ENCODE results near the gene SLC41A1. TPM values are rescaled to one million over a fixed set of nuclear protein-coding genes. Genes with fewer than 3 reads are reported as not detected.
"Not testable (repeated sequence)": the region's sequence is repeated elsewhere in the genome, so short reads cannot be mapped to it uniquely, and the experiment has no call there.

Gene SLC41A1
- 31.0 TPM for polyA plus RNA-seq (2013, experiment 1 of 2)
- polyA plus RNA-seq (2013, experiment 2 of 2) = 30.1 TPM

GRCh38 chr1:205812878-205813754 lies at the start of gene SLC41A1:
SLC41A1 (minus strand) TSS chr1:205813198; CDS start chr1:205810441, 2,757 bp downstream.
- Histone ChIP-seq H3K23ac (ENCODE audit: low read length) (no peak within 1 kb of the TSS), H3K36me3 (ENCODE audit: control insufficient read depth, insufficient read depth, low read length) (no peaks in the 10 kb centered on the region), H3K79me2 (ENCODE audit: control insufficient read depth, insufficient read depth, low read length) (peaks cover 12% of the 10 kb centered on the region), H3K27me3 (ENCODE audit: insufficient read depth, low read length, poor library complexity) (no peaks in the 10 kb centered on the region), H3K9ac (ENCODE audit: low read length) (peak within 1 kb of the TSS; percentile 84), H4K8ac (ENCODE audit: low read depth, low read length) (no peak within 1 kb of the TSS), H3K4me3 (ENCODE audit: low read length) (peak within 1 kb of the TSS; percentile 68), H2BK5ac (ENCODE audit: low read length) (peak within 1 kb of the TSS; percentile 33), H3K79me1 (ENCODE audit: low read length) (peaks cover 16% of the 10 kb centered on the region), H2BK120ac (ENCODE audit: low read depth, low read length) (no peak within 1 kb of the TSS), H3K4me2 (ENCODE audit: low read length) (peak within 1 kb of the TSS; percentile 75), H3K27ac (ENCODE audit: low read depth, low read length) (no peak within 1 kb of the TSS), H3K4ac (ENCODE audit: low read depth, low read length) (peak within 1 kb of the TSS; percentile 17), H2AK5ac (ENCODE audit: low read length) (no peak within 1 kb of the TSS), H3K18ac (ENCODE audit: low read length) (peak within 1 kb of the TSS; percentile 85), H2BK15ac (replicated peaks; ENCODE audit: low read depth) (no peak within 1 kb of the TSS), H3K4me1 (ENCODE audit: control insufficient read depth, low read depth, low read length) (peaks cover 8% of the 10 kb centered on the region), H4K5ac (ENCODE audit: low read length) (no peak within 1 kb of the TSS), H3K56ac (ENCODE audit: low read length) (peak within 1 kb of the TSS; percentile 94)
- peak; percentile 94 for DNase-seq
- no CpG with 5 or more reads among the region's 83 CpGs for WGBS (ENCODE audit: extremely low coverage, insufficient coverage, low lambda C conversion rate)

GRCh38 chr1:205861540-205861939 lies 48.5 kb upstream of the SLC41A1 start:
- H3K36me3 ChIP-seq (ENCODE audit: control insufficient read depth, insufficient read depth, low read length) = no peaks in the 10 kb centered on the region

GRCh38 chr1:205858141-205858961 lies 45.4 kb upstream of the SLC41A1 start:
- Histone ChIP-seq H3K23ac (ENCODE audit: low read length) (no peak overlapping the region), H3K79me2 (ENCODE audit: control insufficient read depth, insufficient read depth, low read length) (no peaks in the 10 kb centered on the region), H3K9ac (ENCODE audit: low read length) (no peak overlapping the region), H3K4me3 (ENCODE audit: low read length) (no peak overlapping the region), H4K8ac (ENCODE audit: low read depth, low read length) (no peak overlapping the region), H3K4me1 (ENCODE audit: control insufficient read depth, low read depth, low read length) (no peaks in the 10 kb centered on the region), H2BK15ac (replicated peaks; ENCODE audit: low read depth) (no peak overlapping the region), H2BK5ac (ENCODE audit: low read length) (no peak overlapping the region), H2AK5ac (ENCODE audit: low read length) (no peak overlapping the region), H3K79me1 (ENCODE audit: low read length) (no peaks in the 10 kb centered on the region), H3K36me3 (ENCODE audit: control insufficient read depth, insufficient read depth, low read length) (no peaks in the 10 kb centered on the region), H3K4ac (ENCODE audit: low read depth, low read length) (no peak overlapping the region), H4K5ac (ENCODE audit: low read length) (no peak overlapping the region), H2BK120ac (ENCODE audit: low read depth, low read length) (no peak overlapping the region), H3K27ac (ENCODE audit: low read depth, low read length) (no peak overlapping the region), H3K18ac (ENCODE audit: low read length) (no peak overlapping the region), H3K27me3 (ENCODE audit: insufficient read depth, low read length, poor library complexity) (no peaks in the 10 kb centered on the region), H3K4me2 (ENCODE audit: low read length) (no peak overlapping the region), H3K56ac (ENCODE audit: low read length) (no peak overlapping the region)
- no CpG with 5 or more reads among the region's 6 CpGs for WGBS (ENCODE audit: extremely low coverage, insufficient coverage, low lambda C conversion rate)
- no peak for DNase-seq

More at GRCh38 chr1:205861540-205861939, 48.5 kb upstream of the SLC41A1 start:
- H2BK5ac ChIP-seq (ENCODE audit: low read length) = no peak overlapping the region
- H2BK120ac ChIP-seq (ENCODE audit: low read depth, low read length) = no peak overlapping the region
- no peak overlapping the region for H3K23ac ChIP-seq (ENCODE audit: low read length)
- H3K18ac ChIP-seq (ENCODE audit: low read length) = no peak overlapping the region
- no peak for DNase-seq
- no peak overlapping the region for H3K4me2 ChIP-seq (ENCODE audit: low read length)
- no peak overlapping the region for H3K27ac ChIP-seq (ENCODE audit: low read depth, low read length)
- no peak overlapping the region for H3K4me3 ChIP-seq (ENCODE audit: low read length)
- H2BK15ac ChIP-seq (replicated peaks; ENCODE audit: low read depth) = no peak overlapping the region
- H3K27me3 ChIP-seq (ENCODE audit: insufficient read depth, low read length, poor library complexity) = no peaks in the 10 kb centered on the region
- H4K8ac ChIP-seq (ENCODE audit: low read depth, low read length) = no peak overlapping the region
- H2AK5ac ChIP-seq (ENCODE audit: low read length) = no peak overlapping the region
- no peak overlapping the region for H4K5ac ChIP-seq (ENCODE audit: low read length)
- H3K4ac ChIP-seq (ENCODE audit: low read depth, low read length) = no peak overlapping the region
- no peaks in the 10 kb centered on the region for H3K4me1 ChIP-seq (ENCODE audit: control insufficient read depth, low read depth, low read length)
- no CpG with 5 or more reads among the region's 2 CpGs for WGBS (ENCODE audit: extremely low coverage, insufficient coverage, low lambda C conversion rate)
- no peak overlapping the region for H3K9ac ChIP-seq (ENCODE audit: low read length)
- H3K56ac ChIP-seq (ENCODE audit: low read length) = no peak overlapping the region
- no peaks in the 10 kb centered on the region for H3K79me1 ChIP-seq (ENCODE audit: low read length)
- no peaks in the 10 kb centered on the region for H3K79me2 ChIP-seq (ENCODE audit: control insufficient read depth, insufficient read depth, low read length)

GRCh38 chr1:205857501-205857900 lies 44.5 kb upstream of the SLC41A1 start:
- H4K5ac ChIP-seq (ENCODE audit: low read length); H3K56ac ChIP-seq (ENCODE audit: low read length); H3K4me3 ChIP-seq (ENCODE audit: low read length); H3K79me2 ChIP-seq (ENCODE audit: control insufficient read depth, insufficient read depth, low read length); H3K4me1 ChIP-seq (ENCODE audit: control insufficient read depth, low read depth, low read length); H3K23ac ChIP-seq (ENCODE audit: low read length); H4K8ac ChIP-seq (ENCODE audit: low read depth, low read length); H3K4ac ChIP-seq (ENCODE audit: low read depth, low read length); H2BK120ac ChIP-seq (ENCODE audit: low read depth, low read length); H3K27ac ChIP-seq (ENCODE audit: low read depth, low read length); H2BK15ac ChIP-seq (replicated peaks; ENCODE audit: low read depth); H3K18ac ChIP-seq (ENCODE audit: low read length); H2AK5ac ChIP-seq (ENCODE audit: low read length); H3K9ac ChIP-seq (ENCODE audit: low read length); H3K36me3 ChIP-seq (ENCODE audit: control insufficient read depth, insufficient read depth, low read length); H2BK5ac ChIP-seq (ENCODE audit: low read length); H3K27me3 ChIP-seq (ENCODE audit: insufficient read depth, low read length, poor library complexity); H3K4me2 ChIP-seq (ENCODE audit: low read length); DNase-seq; H3K79me1 ChIP-seq (ENCODE audit: low read length): not testable (repeated sequence)
- no CpG with 5 or more reads among the region's 2 CpGs for WGBS (ENCODE audit: extremely low coverage, insufficient coverage, low lambda C conversion rate)

GRCh38 chr1:205856433-205856832 lies 43.4 kb upstream of the SLC41A1 start:
- H2AK5ac ChIP-seq (ENCODE audit: low read length) = no peak overlapping the region
- no peaks in the 10 kb centered on the region for H3K79me1 ChIP-seq (ENCODE audit: low read length)
- H3K23ac ChIP-seq (ENCODE audit: low read length) = no peak overlapping the region
- no peak overlapping the region for H2BK5ac ChIP-seq (ENCODE audit: low read length)
- H3K27me3 ChIP-seq (ENCODE audit: insufficient read depth, low read length, poor library complexity) = no peaks in the 10 kb centered on the region
- H3K4me3 ChIP-seq (ENCODE audit: low read length) = no peak overlapping the region
- H3K79me2 ChIP-seq (ENCODE audit: control insufficient read depth, insufficient read depth, low read length) = no peaks in the 10 kb centered on the region
- no peak overlapping the region for H4K5ac ChIP-seq (ENCODE audit: low read length)
- no peak for DNase-seq
- H3K27ac ChIP-seq (ENCODE audit: low read depth, low read length) = no peak overlapping the region
- H3K56ac ChIP-seq (ENCODE audit: low read length) = no peak overlapping the region
- no peak overlapping the region for H3K9ac ChIP-seq (ENCODE audit: low read length)
- H3K4me1 ChIP-seq (ENCODE audit: control insufficient read depth, low read depth, low read length) = no peaks in the 10 kb centered on the region
- no peak overlapping the region for H4K8ac ChIP-seq (ENCODE audit: low read depth, low read length)
- no peak overlapping the region for H3K4me2 ChIP-seq (ENCODE audit: low read length)
- no peaks in the 10 kb centered on the region for H3K36me3 ChIP-seq (ENCODE audit: control insufficient read depth, insufficient read depth, low read length)
- H2BK15ac ChIP-seq (replicated peaks; ENCODE audit: low read depth) = no peak overlapping the region
- no peak overlapping the region for H3K18ac ChIP-seq (ENCODE audit: low read length)
- H2BK120ac ChIP-seq (ENCODE audit: low read depth, low read length) = no peak overlapping the region
- no peak overlapping the region for H3K4ac ChIP-seq (ENCODE audit: low read depth, low read length)
